ENCODE measurements around the gene NOTO.

GRCh38 chr2:73246850-73247249 lies 44.5 kb downstream of the NOTO start:
- TF ChIP-seq E2F6 (IDR thresholded peaks at IDR 0.05; ENCODE audit: borderline replicate concordance, low read depth): no peak
- TF ChIP-seq CTCF (IDR thresholded peaks at IDR 0.05): no peak
- no peak for TF ChIP-seq ATOH8 (CRISPR knock-in tag; IDR thresholded peaks at IDR 0.05; ENCODE audit: low read depth)
- TF ChIP-seq BCL3 (IDR thresholded peaks at IDR 0.05): no peak
- TF ChIP-seq RNF2 (IDR thresholded peaks at IDR 0.05; ENCODE audit: borderline replicate concordance, low read depth): no peak
- TF ChIP-seq USF2 (IDR thresholded peaks at IDR 0.05): no peak
- no peak for TF ChIP-seq POLR2A (IDR thresholded peaks at IDR 0.05; ENCODE audit: low read length)

Measured in A549 (cell line).